C4-2B (cell line): ENCODE results near the gene CEP20.

Experiments used
- CTCF ChIP-seq: fragments of 450-650 bp; conservative IDR thresholded peaks from 2 replicates; pipeline ENCODE4 v1.5.1; 2017; ENCODE audit warnings: mild to moderate bottlenecking
- ZFX ChIP-seq: fragments of 450-650 bp; IDR thresholded peaks from 2 replicates; pipeline ENCODE4 v1.6.1; 2017

- TF ChIP-seq CTCF (no peak), ZFX (no peak)
These were observed 46.6 kb upstream of the CEP20 start for GRCh38 chr16:15934991-15935390.
